A673 (cell line): Measurements from ENCODE around the gene SLC22A23. TPM values are rescaled to one million over a fixed set of nuclear protein-coding genes. Genes with fewer than 3 reads are reported as not detected.

ENCODE experiments used
- BruUV-seq: library from RNA; stranded (reverse); fragments of 400-500 nt; replicated peaks from 2 replicates; lab custom pipeline; 2021; lab: Mats Ljungman, UMichigan
- CTCF ChIA-PET: fragments of 300-600 bp; sonication (Branson Sonifier 250); formaldehyde crosslinking; loops from one replicate; lab custom pipeline; 2022; ENCODE audit warnings: antibody characterized with exemption; lab: Charles Lee
- POLR2A ChIA-PET: fragments of 300-600 bp; sonication (Branson Sonifier 250); formaldehyde crosslinking; loops from one replicate; lab custom pipeline; 2022; ENCODE audit warnings: antibody characterized with exemption; ENCODE audit not compliant: low non-redundant PET; lab: Charles Lee
- DNase-seq: peaks from one replicate; pipeline ENCODE4 v3.0.0-alpha.2; 2015; ENCODE audit warnings: low spot score
- H3K27ac ChIP-seq: fragments of 200-600 bp; sonication (generic); 2 replicates; pipeline ENCODE4 v1.5.1; 2016; ENCODE audit warnings: mixed run types, low read depth, mild to moderate bottlenecking, mixed read lengths, antibody characterized with exemption, low read length; ENCODE audit not compliant: poor library complexity, severe bottlenecking
- H3K27me3 ChIP-seq: fragments of 200-600 bp; sonication (generic); replicated peaks from 2 replicates; pipeline ENCODE4 v1.6.1; 2017; ENCODE audit warnings: mixed run types, low read depth, mild to moderate bottlenecking, mixed read lengths, antibody characterized with exemption, low read length; ENCODE audit not compliant: insufficient read depth, poor library complexity
- H3K36me3 ChIP-seq: fragments of 200-600 bp; sonication (generic); 2 replicates; pipeline ENCODE4 v1.6.1; 2016; ENCODE audit warnings: mixed run types, mild to moderate bottlenecking, mixed read lengths, antibody characterized with exemption, low read length; ENCODE audit not compliant: insufficient read depth, poor library complexity, severe bottlenecking
- H3K4me1 ChIP-seq: fragments of 200-600 bp; sonication (generic); 2 replicates; pipeline ENCODE4 v1.6.1; 2017; ENCODE audit warnings: mixed run types, mild to moderate bottlenecking, mixed read lengths, antibody characterized with exemption, low read length; ENCODE audit not compliant: insufficient read depth, poor library complexity, severe bottlenecking
- H3K4me3 ChIP-seq: fragments of 200-600 bp; sonication (generic); 2 replicates; pipeline ENCODE4 v1.5.1; 2016; ENCODE audit warnings: low read depth, mixed run types, mild to moderate bottlenecking, mixed read lengths, low read length; ENCODE audit not compliant: poor library complexity, severe bottlenecking
- H3K9me3 ChIP-seq: fragments of 200-600 bp; sonication (generic); 2 replicates; pipeline ENCODE4 v1.6.1; 2016; ENCODE audit warnings: mixed run types, low read depth, mild to moderate bottlenecking, mixed read lengths, antibody characterized with exemption, low read length; ENCODE audit not compliant: poor library complexity, severe bottlenecking
- EZH2 ChIP-seq: fragments of 200-600 bp; sonication (generic); IDR thresholded peaks from 2 replicates; pipeline ENCODE4 v1.6.1; 2017; ENCODE audit warnings: borderline replicate concordance, low read depth, mild to moderate bottlenecking, mixed read lengths, antibody characterized with exemption, low read length; ENCODE audit not compliant: poor library complexity, severe bottlenecking
- intact Hi-C: fragments of 100-400 bp; cut with micrococcal nuclease; formaldehyde crosslinking; loops from one replicate; pipeline ENCODE4 v1.10.0; 2022; ENCODE audit not compliant: unreplicated experiment
- total RNA-seq: library from RNA; stranded (reverse); gene quantifications from 2 replicates; pipeline ENCODE4 v1.2.3, GENCODE V29; 2021
- TF ChIP-seq, protein P1 (sequence below): fragments of 300-800, 200-600 bp; sonication (generic); conservative IDR thresholded peaks from 2 replicates; pipeline ENCODE4 v1.5.1; 2017; ENCODE audit warnings: low read depth, mild to moderate bottlenecking, antibody characterized with exemption, low read length, moderate library complexity, mixed read lengths

Gene SLC22A23
- total RNA-seq, 1 experiment from 2014 or later, result 6.2 TPM

DNA sequence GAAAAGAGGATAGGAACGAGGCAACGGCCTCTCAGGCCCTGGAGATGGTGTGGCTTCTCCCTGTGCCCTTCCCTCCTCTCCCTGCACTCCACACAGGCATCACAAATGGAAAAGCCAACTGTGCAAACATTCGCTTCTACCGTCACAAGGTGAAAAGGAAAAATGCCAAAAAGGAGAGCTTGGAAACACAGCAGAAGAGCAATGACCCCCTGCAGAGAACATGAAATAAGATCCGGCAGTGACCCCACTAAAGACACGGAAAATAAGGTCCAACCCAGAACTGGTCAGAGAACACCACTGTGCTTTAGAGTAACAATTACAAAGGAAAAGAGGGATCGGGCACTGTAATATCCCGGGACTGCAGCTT, 63.0 kb downstream of the SLC22A23 start:
- Histone ChIP-seq H3K4me1 (no peaks in the 10 kb centered on the region), H3K27ac (no peak overlapping the region), H3K9me3 (no peaks in the 10 kb centered on the region), H3K27me3 (no peaks in the 10 kb centered on the region), H3K36me3 (no peaks in the 10 kb centered on the region), H3K4me3 (no peak overlapping the region)
- ChIA-PET CTCF (no interaction called here), POLR2A (no interaction called here)
- intact Hi-C loops, result no loop called here
- TF ChIP-seq, protein P1, sequence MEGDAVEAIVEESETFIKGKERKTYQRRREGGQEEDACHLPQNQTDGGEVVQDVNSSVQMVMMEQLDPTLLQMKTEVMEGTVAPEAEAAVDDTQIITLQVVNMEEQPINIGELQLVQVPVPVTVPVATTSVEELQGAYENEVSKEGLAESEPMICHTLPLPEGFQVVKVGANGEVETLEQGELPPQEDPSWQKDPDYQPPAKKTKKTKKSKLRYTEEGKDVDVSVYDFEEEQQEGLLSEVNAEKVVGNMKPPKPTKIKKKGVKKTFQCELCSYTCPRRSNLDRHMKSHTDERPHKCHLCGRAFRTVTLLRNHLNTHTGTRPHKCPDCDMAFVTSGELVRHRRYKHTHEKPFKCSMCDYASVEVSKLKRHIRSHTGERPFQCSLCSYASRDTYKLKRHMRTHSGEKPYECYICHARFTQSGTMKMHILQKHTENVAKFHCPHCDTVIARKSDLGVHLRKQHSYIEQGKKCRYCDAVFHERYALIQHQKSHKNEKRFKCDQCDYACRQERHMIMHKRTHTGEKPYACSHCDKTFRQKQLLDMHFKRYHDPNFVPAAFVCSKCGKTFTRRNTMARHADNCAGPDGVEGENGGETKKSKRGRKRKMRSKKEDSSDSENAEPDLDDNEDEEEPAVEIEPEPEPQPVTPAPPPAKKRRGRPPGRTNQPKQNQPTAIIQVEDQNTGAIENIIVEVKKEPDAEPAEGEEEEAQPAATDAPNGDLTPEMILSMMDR, result no peak
- TF ChIP-seq EZH2, result no peak
- DNase-seq, result no peak
- BruUV-seq, result no TSS peak

DNA sequence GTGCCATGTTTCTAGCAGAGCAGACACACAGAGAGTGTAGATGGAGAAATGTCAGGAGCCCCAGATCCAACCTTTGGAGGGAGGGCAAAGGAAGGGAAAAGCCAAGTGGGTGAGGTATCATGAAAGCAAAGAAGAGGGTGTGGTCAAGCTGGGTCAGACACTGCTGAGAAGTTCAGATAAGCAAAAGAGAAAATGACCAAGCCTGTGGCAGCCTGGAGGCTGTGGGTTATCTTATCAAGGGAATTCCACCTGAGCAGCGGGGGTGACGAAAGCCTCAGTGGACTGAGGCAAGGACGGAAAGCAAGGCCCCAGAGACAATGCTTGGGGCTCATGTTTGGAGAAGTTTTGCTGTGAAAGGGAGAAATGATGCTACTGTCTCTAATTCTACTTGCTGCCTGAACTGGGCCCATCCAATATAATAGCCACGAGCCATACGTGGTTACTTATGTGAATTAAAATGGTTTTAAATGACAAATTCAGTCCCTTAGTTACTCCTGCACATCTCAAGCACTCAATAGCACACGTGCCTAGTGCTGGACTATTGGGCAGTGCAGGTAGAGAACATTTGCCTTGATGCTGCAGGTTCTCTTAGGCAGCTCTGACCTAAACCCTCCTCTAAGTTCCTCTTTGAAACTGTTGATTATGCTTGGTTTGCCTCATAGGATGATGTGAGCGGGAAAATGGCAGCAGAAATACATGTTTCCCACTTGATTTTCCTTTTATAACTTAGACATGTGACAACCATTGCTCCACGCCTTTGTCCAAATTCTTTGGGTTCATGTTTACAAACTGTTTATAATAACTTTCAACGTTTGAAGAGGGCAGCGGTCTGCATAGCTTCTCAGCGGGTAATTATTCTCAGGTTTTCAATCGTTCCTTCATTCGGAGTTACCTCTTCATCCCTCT, 63.7 kb downstream of the SLC22A23 start:
- DNase-seq, result no peak
- H3K27ac ChIP-seq, result no peak overlapping the region
- ChIA-PET POLR2A (no interaction called here), CTCF (no interaction called here)
- no peak overlapping the region for H3K4me3 ChIP-seq
- no peaks in the 10 kb centered on the region for H3K9me3 ChIP-seq
- TF ChIP-seq, protein P1, result no peak
- no peak for TF ChIP-seq EZH2
- no peaks in the 10 kb centered on the region for H3K27me3 ChIP-seq
- intact Hi-C loops, result no loop called here
- no TSS peak for BruUV-seq
- H3K36me3 ChIP-seq, result no peaks in the 10 kb centered on the region
- no peaks in the 10 kb centered on the region for H3K4me1 ChIP-seq

DNA sequence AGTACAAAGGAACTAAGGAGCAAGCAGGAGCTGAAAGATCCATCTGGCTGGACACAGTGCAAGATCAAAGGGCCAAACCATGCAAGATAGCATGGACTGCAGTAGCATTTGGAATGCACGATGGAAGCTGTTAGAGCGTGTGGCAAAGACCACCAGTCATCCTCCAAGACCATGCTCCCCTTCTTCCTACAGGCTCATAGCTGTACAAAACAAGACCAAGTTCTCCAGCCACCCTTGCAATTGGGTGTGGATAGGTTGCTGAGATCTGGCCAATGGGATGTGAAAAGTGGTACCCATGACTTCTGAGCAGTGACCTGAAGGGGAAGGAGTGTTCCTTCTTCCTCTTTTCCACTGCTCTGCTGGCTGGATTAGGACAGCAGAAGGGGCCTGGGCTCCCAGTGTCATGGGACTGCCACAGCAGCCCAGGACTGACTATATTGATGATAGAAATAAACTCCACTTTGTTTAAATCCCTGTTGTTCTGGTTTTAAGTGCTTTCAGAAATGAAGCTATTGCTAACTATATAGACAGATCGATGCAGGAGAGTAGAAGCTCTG, 64.9 kb downstream of the SLC22A23 start:
- no TSS peak for BruUV-seq
- ChIA-PET POLR2A (no interaction called here), CTCF (no interaction called here)
- H3K4me1 ChIP-seq, result no peaks in the 10 kb centered on the region
- H3K36me3 ChIP-seq, result no peaks in the 10 kb centered on the region
- H3K9me3 ChIP-seq, result no peaks in the 10 kb centered on the region
- no peak for DNase-seq
- no peaks in the 10 kb centered on the region for H3K27me3 ChIP-seq
- no peak overlapping the region for H3K4me3 ChIP-seq
- no peak for TF ChIP-seq EZH2
- TF ChIP-seq, protein P1, result no peak
- no peak overlapping the region for H3K27ac ChIP-seq
- intact Hi-C loops, result no loop called here
